Keratinocyte (primary cell): Measurements from ENCODE around the gene TIGIT. TPM values are rescaled to one million over a fixed set of nuclear protein-coding genes. Genes with fewer than 3 reads are reported as not detected.

Experiments
- DNase-seq: peaks from one replicate; pipeline ENCODE4 v3.0.0-alpha.2; 2011; ENCODE audit warnings: low read depth, missing footprints, low spot score
- FAIRE-seq: peaks from 2 replicates; lab custom pipeline; 2011; peaks lifted over from hg19 to GRCh38; lab: Jason Lieb, UNC
- H2AFZ ChIP-seq: 2 replicates; pipeline ENCODE4 v1.6.0; 2012; ENCODE audit warnings: low read length, control low read depth, inconsistent platforms; ENCODE audit not compliant: control insufficient read depth
- H3K27ac ChIP-seq: 2 replicates; pipeline ENCODE4 v1.5.1; 2011; ENCODE audit warnings: low read length; ENCODE audit not compliant: control insufficient read depth, insufficient read depth
- H3K27me3 ChIP-seq: 3 replicates; pipeline ENCODE4 v1.6.0; 2011; ENCODE audit warnings: low read length; ENCODE audit not compliant: control insufficient read depth, insufficient read depth; ENCODE audit errors: extremely low read depth
- H3K36me3 ChIP-seq, 2 experiments: 2 replicates in 1 of 2; 3 replicates in 1 of 2; pipeline ENCODE4 v1.5.1; 2011; ENCODE audit warnings: low read length in 2 of 2, mild to moderate bottlenecking in 1 of 2; ENCODE audit not compliant: control insufficient read depth in 2 of 2, insufficient read depth in 2 of 2; ENCODE audit errors: extremely low read depth in 1 of 2
- H3K4me1 ChIP-seq: 3 replicates; pipeline ENCODE4 v1.5.1; 2011; ENCODE audit warnings: low read length; ENCODE audit not compliant: control insufficient read depth, insufficient read depth; ENCODE audit errors: extremely low read depth
- H3K4me2 ChIP-seq: 3 replicates; pipeline ENCODE4 v1.6.0; 2011; ENCODE audit warnings: low read depth, low read length; ENCODE audit not compliant: control insufficient read depth, insufficient read depth; ENCODE audit errors: extremely low read depth
- H3K4me3 ChIP-seq, 3 experiments: fragments of 200-600 bp in 1 of 3; sonication (generic) in 1 of 3; 2 replicates in 2 of 3; 3 replicates in 1 of 3; pipeline ENCODE4 v1.5.1; 2011 to 2016; ENCODE audit warnings: low read length in 3 of 3, mild to moderate bottlenecking in 3 of 3, control low read depth in 2 of 3, inconsistent platforms in 1 of 3, low read depth in 1 of 3, mixed read lengths in 1 of 3, mixed run types in 1 of 3, moderate library complexity in 1 of 3; ENCODE audit not compliant: control insufficient read depth in 2 of 3, insufficient read depth in 2 of 3; ENCODE audit errors: extremely low read depth in 1 of 3
- H3K79me2 ChIP-seq: 2 replicates; pipeline ENCODE4 v1.6.0; 2012; ENCODE audit warnings: low read length; ENCODE audit not compliant: control insufficient read depth, insufficient read depth
- H3K9ac ChIP-seq: 3 replicates; pipeline ENCODE4 v1.6.0; 2011; ENCODE audit warnings: low read length; ENCODE audit not compliant: control insufficient read depth, insufficient read depth; ENCODE audit errors: extremely low read depth
- H3K9me1 ChIP-seq: 3 replicates; pipeline ENCODE4 v1.6.0; 2011; ENCODE audit warnings: low read length; ENCODE audit not compliant: control insufficient read depth, insufficient read depth; ENCODE audit errors: extremely low read depth
- H3K9me3 ChIP-seq: 2 replicates; pipeline ENCODE4 v1.5.1; 2012; ENCODE audit warnings: low read depth, low read length; ENCODE audit not compliant: control insufficient read depth
- H4K20me1 ChIP-seq: 3 replicates; pipeline ENCODE4 v1.6.0; 2011; ENCODE audit warnings: low read length; ENCODE audit not compliant: control insufficient read depth, insufficient read depth; ENCODE audit errors: extremely low read depth
- CTCF ChIP-seq, 3 experiments: IDR thresholded peaks in 1 of 3; conservative IDR thresholded peaks in 1 of 3; optimal IDR thresholded peaks in 1 of 3; 2 replicates in 2 of 3; 3 replicates in 1 of 3; pipeline versions ENCODE3 to v1.5.1; 2011; ENCODE audit warnings: low read length in 3 of 3, mild to moderate bottlenecking in 3 of 3, moderate library complexity in 2 of 3, control low read depth in 1 of 3, inconsistent platforms in 1 of 3; ENCODE audit not compliant: insufficient read depth in 2 of 3; ENCODE audit errors: extremely low read depth in 1 of 3
- EZH2 ChIP-seq: IDR thresholded peaks from one replicate; pipeline ENCODE4 v1.6.1; 2012; ENCODE audit warnings: inconsistent platforms, mild to moderate bottlenecking, low read length, moderate library complexity
- dilution Hi-C: fragments of 300-500 bp; cut with MboI; formaldehyde crosslinking; loops from one replicate; pipeline ENCODE4 v1.7.0; 2020; ENCODE audit warnings: low sequenced_read_pairs; ENCODE audit not compliant: extremely low pct_ligation_motif_present
- polyA plus RNA-seq, 5 experiments: library from polyadenylated mRNA; depleted of rRNA in 3 of 5; stranded (reverse) in 3 of 5; stranded (forward) in 1 of 5; unstranded in 1 of 5; fragments of >200 nt; gene quantifications; 1 replicate in 1 of 5; 2 replicates in 3 of 5; 3 replicates in 1 of 5; pipeline versions ENCODE4 v1.2.1 to v1.2.3, GENCODE V29; 2011 to 2012; ENCODE audit warnings: missing spikeins in 2 of 5, low read depth in 1 of 5, low replicate concordance in 1 of 5

TIGIT gene
- polyA plus RNA-seq, 1 donor (not counting 4 experiments of a cell fraction or from before 2014, with no cell fraction given) = not detected

- no peak overlapping the region for H3K27ac ChIP-seq
- no peaks in the 10 kb centered on the region for H3K4me1 ChIP-seq
- H3K9me1 ChIP-seq = no peaks in the 10 kb centered on the region
- FAIRE-seq (no peak), DNase-seq (no peak)
- no peaks in the 10 kb centered on the region for H3K27me3 ChIP-seq
- H3K4me2 ChIP-seq = no peak overlapping the region
- no peaks in the 10 kb centered on the region for H4K20me1 ChIP-seq
- H2AFZ ChIP-seq = no peak overlapping the region
- no peaks in the 10 kb centered on the region for H3K36me3 ChIP-seq
- no peak for TF ChIP-seq CTCF (optimal IDR thresholded peaks at IDR 0.05 in 1 of 3, IDR thresholded peaks at IDR 0.05 in 1 of 3, conservative IDR thresholded peaks at IDR 0.05 in 1 of 3; ENCODE audit: extremely low read depth in 1 of 3, insufficient read depth in 2 of 3, low read length in 3 of 3)
- H3K9ac ChIP-seq = no peak overlapping the region
- H3K4me3 ChIP-seq = no peak overlapping the region
- H3K9me3 ChIP-seq = no peaks in the 10 kb centered on the region
- H3K79me2 ChIP-seq = no peaks in the 10 kb centered on the region
- dilution Hi-C loops = no loop called here
Measured at GRCh38 chr3:114328345-114328744, 34.5 kb downstream of the TIGIT start.

- no peaks in the 10 kb centered on the region for H3K27me3 ChIP-seq
- no peak overlapping the region for H3K27ac ChIP-seq
- FAIRE-seq (no peak), DNase-seq (no peak)
- no peaks in the 10 kb centered on the region for H3K9me1 ChIP-seq
- H4K20me1 ChIP-seq = no peaks in the 10 kb centered on the region
- dilution Hi-C loops = no loop called here
- no peak overlapping the region for H2AFZ ChIP-seq
- H3K36me3 ChIP-seq = no peaks in the 10 kb centered on the region
- H3K79me2 ChIP-seq = no peaks in the 10 kb centered on the region
- TF ChIP-seq EZH2 (no peak), CTCF (optimal IDR thresholded peaks at IDR 0.05 in 1 of 3, IDR thresholded peaks at IDR 0.05 in 1 of 3, conservative IDR thresholded peaks at IDR 0.05 in 1 of 3; ENCODE audit: extremely low read depth in 1 of 3, insufficient read depth in 2 of 3, low read length in 3 of 3) (no peak)
- no peaks in the 10 kb centered on the region for H3K4me1 ChIP-seq
- H3K4me2 ChIP-seq = no peak overlapping the region
- H3K9ac ChIP-seq = no peak overlapping the region
- no peak overlapping the region for H3K4me3 ChIP-seq
- no peaks in the 10 kb centered on the region for H3K9me3 ChIP-seq
Measured at GRCh38 chr3:114329823-114330222, 36.0 kb downstream of the TIGIT start.
